HG02981 (cell line): ENCODE data around the gene TAF4.

Experiments
- ATAC-seq: cut with Tn5 transposase; IDR thresholded peaks from one replicate; pipeline ENCODE4 v1.9.1; 2021; ENCODE audit warnings: mild to moderate bottlenecking, moderate library complexity; ENCODE audit not compliant: unreplicated experiment

TAF4 gene

GRCh38 chr20:62044631-62045030 lies 21.1 kb downstream of the TAF4 start:
- ATAC-seq, result no peak

- no peak for ATAC-seq
Measured at GRCh38 chr20:62043131-62043914, 22.4 kb downstream of the TAF4 start.

GRCh38 chr20:62042025-62042820 lies 23.5 kb downstream of the TAF4 start:
- no peak for ATAC-seq

GRCh38 chr20:62040933-62041332 lies 24.7 kb downstream of the TAF4 start:
- no peak for ATAC-seq

GRCh38 chr20:62040381-62040922 lies 25.2 kb downstream of the TAF4 start:
- no peak for ATAC-seq

GRCh38 chr20:62039738-62040137 lies 25.9 kb downstream of the TAF4 start:
- ATAC-seq, result no peak

DNA sequence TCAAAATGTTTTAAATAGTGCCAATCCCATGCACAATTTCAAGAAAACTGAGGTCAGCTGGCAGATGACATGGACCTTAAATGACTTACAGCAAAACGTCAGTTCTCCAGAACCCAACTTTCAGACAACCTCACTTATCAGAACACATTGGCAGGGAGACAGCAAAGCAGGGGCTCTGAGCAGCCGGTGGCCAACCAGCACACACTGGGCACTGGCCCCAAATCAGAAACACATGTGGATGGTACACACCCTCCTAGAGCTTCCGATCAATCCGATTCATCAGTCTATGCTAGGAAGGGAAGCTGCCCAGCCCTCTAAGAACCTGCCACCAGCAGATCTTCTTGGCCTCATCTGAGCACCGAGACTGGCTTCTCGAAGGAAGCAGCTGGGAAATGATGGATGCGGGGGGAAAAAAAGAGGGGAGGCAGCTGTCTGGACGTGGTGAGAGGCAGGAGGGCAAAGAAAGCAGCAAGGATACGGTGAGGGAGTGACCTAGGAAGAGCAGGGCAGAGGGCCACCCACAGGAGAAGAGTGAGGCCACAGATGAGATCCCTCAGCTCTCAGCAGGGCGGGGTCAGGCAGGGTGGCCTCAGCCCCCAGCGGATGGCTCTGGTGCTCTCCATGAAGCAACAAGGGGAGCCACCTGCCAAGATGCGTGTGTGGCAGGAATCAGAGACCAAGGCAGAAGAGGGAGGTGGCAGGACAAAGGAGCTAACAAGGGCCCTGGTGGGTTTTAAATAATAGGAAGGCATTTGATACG lies 32.9 kb downstream of the TAF4 start:
- no peak for ATAC-seq

DNA sequence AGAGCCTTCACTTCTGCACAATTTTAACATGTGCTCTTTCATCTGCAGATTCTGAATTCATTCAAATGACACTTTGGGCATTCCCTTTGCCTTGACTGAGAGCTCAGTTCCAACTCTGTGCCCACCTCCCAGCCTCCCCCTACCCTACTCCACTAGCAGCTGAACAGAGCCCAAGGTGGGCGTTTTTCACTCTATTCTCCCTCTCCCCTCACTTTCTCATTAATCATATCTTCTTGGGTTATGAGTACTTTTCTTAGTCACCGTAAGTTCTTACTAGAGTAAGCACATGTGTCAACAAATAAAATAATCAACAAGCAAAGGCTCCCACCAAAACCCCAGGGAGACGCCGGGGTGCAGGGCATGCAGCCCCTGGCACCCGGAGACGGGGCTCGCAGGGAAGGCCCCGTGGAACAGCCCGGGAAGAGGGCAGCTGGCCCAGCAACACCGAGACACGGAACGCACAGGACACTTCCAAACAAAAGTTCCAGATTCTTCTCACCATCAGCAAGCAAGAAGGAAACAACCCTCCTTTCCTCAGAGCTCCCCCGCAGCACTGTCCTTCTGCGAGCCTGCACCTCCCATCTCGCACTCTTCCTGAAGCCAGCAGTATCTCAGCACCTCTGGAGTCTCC lies 34.1 kb downstream of the TAF4 start:
- no peak for ATAC-seq

DNA sequence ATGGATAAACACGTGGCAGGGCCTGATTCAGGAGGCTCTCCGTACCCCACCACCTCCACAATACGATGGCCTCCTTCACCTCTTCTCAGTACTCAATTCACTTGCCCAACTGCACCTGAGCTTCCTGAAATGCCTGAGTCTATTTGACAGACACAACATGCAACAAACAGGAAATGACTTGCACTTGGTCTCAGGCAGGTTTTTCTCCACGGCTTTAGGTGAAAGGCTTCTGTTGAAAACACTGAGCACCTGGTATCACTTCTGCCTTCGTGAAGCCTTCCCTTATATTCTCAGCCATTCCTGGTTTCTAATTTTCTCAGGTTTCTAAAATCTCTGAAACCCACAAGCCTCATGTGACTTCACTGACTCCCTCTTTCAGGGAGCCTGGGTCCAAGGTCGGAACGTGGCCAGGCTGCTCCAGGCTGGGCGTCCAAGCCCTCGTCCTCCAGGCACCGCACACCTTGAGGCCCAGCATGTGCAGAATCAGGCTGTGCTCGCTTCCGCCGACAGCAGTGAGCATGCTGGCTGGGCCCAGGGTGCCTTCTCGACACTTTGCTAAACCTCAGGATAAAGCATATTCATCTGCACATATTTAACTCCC lies 34.7 kb downstream of the TAF4 start:
- no peak for ATAC-seq

DNA sequence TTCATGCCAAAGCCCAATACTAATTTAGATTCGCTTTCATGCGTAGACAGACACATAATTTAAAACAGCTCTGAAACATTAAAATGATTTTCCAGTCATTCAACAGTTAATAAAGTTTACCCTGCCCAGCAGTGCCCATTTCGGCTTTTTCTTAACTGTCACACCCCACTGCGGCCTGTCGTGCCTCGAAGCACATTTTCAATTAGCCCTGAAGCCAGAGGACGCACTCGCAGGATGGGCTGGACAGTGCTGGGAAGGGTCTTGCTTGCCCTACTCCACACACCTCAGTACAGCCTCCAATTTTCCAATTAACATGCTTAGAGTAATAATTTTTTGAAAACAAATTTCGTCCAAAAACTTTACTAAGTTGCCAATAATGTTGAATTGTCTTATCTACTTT lies 35.3 kb downstream of the TAF4 start:
- ATAC-seq, result no peak

GRCh38 chr20:62029949-62030348 lies 35.7 kb downstream of the TAF4 start:
- ATAC-seq, result no peak

GRCh38 chr20:62029296-62029695 lies 36.4 kb downstream of the TAF4 start:
- ATAC-seq, result no peak

- ATAC-seq, result no peak
Measured at GRCh38 chr20:62028384-62028783, 37.3 kb downstream of the TAF4 start.

- ATAC-seq, result no peak
Measured at GRCh38 chr20:62027698-62028321, 37.9 kb downstream of the TAF4 start.

DNA sequence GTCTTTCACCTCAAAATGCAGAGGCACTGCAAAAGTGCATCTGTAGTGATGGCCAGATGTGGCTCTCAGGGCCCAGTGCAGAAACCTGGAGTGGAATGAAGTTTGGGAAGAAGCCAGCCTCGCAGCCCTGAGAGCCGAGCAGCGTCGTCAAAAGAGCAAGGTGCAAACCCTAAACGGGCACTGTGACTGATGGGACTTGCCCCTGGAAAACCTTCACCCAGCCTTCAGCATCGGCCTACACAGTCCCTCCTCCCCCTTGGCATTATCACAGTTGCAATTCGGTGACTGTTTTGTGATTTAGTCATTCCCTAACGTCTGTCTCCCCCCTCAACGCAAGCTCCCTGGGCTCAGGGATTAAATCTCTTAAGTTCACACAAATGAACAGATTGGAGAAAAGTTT lies 38.6 kb downstream of the TAF4 start:
- ATAC-seq, result no peak

DNA sequence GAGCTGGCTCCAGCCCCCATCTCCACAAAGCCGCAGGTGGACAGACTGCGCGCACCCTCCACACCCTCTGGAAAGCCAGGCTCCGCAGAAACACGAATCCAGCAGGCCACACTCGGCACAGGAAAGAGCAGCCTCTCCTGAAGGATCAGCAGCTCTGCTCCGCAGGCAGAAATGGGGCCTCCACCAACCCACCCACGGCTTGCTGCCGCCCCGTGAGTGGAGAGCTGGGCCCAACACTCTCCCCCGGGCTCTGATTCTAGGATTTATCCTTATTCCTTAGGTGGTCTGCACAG lies 39.2 kb downstream of the TAF4 start:
- no peak for ATAC-seq

GRCh38 chr20:62025832-62026563 lies 39.7 kb downstream of the TAF4 start:
- ATAC-seq, result no peak

DNA sequence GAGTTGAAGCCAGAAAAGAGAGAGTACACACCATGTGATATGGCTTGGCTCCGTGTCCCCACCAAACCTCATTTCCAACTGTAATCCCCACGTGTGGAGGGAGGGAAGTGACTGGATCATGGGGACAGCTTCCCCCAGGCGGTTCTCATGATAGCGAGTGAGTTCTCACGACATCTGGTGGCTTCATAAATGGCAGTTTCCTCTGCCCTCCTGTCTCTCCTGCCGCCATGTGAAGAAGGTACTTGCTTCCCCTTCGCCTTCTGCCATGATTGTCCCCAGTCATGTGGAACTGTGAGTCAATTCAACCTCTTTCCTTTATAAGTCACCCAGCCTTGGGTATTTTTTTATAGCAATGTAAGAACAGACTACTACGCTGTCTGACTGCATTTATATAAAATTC lies 40.3 kb downstream of the TAF4 start:
- no peak for ATAC-seq

- no peak for ATAC-seq
Measured at GRCh38 chr20:62023935-62024334, 41.7 kb downstream of the TAF4 start.
